IPS DF 19.7 (cell line): ENCODE measurements around the gene CD300C.
"Not testable (repeated sequence)": the region's sequence is repeated elsewhere in the genome, so short reads cannot be mapped to it uniquely, and the experiment has no call there.

Source experiments
- DNase-seq: peaks from one replicate; pipeline ENCODE4 v3.0.0-alpha.2; 2013; ENCODE audit warnings: low read depth, low spot score

The CD300C gene

DNA sequence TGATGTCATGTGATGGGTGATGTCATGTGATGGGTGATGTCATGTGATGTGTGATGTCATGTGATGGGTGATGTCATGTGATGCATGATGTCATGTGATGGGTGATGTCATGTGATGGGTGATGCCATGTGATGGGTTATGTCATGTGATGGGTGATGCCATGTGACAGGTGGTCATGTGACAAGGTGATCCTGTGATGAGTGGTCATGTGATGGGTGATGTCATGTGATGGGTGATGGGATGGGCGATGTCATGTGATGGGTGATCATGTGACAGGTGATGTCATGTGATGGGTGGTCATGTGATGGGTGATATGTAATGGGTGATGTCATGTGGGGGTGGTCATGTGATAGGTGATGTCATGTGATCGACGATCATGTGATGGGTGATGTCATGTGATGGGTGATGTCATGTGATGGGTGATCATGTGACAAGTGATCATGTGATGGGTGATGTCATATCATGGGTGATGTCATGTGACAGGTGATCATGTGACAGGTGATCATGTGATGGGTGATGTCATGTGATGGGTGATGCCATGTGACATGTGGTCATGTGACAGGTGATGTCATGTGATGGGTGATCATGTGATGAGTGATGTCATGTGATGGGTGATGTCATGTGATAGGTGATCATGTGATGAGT, 31.8 kb downstream of the CD300C start:
- no peak for DNase-seq

- no peak for DNase-seq
Observed at GRCh38 chr17:74512624-74513091, 33.3 kb downstream of the CD300C start.

DNA sequence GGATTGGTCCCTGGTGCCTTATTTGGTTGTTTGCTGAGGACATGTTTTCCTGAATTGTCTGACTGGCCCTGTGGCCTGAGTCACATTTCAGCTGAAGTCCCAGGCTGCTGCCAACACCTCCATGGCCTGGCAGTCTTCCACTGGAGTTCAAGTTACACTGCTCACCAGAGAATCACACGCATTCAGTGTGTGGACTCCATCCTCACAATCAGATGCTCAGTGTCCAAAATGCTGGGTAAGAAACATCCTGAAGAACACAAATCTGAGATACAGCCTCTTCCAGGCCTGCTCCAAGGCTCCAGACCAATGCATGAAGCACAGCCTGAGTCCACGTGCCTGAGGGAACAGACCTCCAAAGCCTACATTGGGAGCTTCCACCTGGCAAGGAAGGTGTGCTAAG, 33.9 kb downstream of the CD300C start:
- no peak for DNase-seq

DNA sequence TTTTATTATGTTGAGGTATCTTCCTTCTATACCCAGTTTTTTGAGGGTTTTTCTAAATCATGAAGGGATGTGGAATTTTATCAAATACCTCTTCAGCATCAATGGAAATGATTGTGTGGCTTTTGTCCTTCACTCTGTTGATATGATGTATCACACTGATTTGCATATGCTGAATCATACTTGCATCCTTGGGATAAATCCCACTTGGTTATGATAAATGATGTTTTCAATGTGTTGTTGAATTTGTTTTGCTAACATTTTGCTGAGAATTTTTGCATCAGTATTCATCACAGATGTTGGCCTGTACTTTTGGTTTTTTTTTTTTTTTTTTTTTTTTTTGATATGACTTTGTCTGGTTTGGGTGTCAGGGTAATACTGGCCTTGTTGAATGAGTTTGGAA, 37.8 kb downstream of the CD300C start:
- DNase-seq, result no peak

GRCh38 chr17:74503949-74504348, 42.0 kb downstream of the CD300C start:
- not testable (repeated sequence) for DNase-seq

- no peak for DNase-seq
Observed at GRCh38 chr17:74502861-74503260, 43.1 kb downstream of the CD300C start.

- DNase-seq, result no peak
Observed at GRCh38 chr17:74499992-74500391, 45.9 kb downstream of the CD300C start.

GRCh38 chr17:74497471-74497870, 48.4 kb downstream of the CD300C start:
- DNase-seq, result no peak

GRCh38 chr17:74493331-74493833, 52.5 kb downstream of the CD300C start:
- peak; percentile 47 for DNase-seq

GRCh38 chr17:74491626-74492025, 54.3 kb downstream of the CD300C start:
- DNase-seq, result no peak
